ENCODE measurements around the gene DCUN1D4.

GRCh38 chr4:51930557-51930956, 87.6 kb downstream of the DCUN1D4 start:
- TF ChIP-seq EZH2phosphoT487 (conservative IDR thresholded peaks at IDR 0.05; ENCODE audit: low read length) = no peak
- TF ChIP-seq CTCF (IDR thresholded peaks at IDR 0.05; ENCODE audit: insufficient read depth, low read length, poor library complexity, severe bottlenecking) = no peak

Data from SU-DHL-6 (cell line).